ENCODE measurements around the gene RPS3. TPM values are rescaled to one million over a fixed set of nuclear protein-coding genes. Genes with fewer than 3 reads are reported as not detected.

Gene RPS3
- total RNA-seq, 1 experiment from 2014 or later: 4,109 TPM

- intact Hi-C loops (cut with micrococcal nuclease): no loop called here
- no peaks in the 10 kb centered on the region for H3K9me3 ChIP-seq (ENCODE audit: control insufficient read depth in 1 of 2, insufficient read depth in 1 of 2, low read depth in 1 of 2, low read length in 2 of 2)
- no peak overlapping the region for H3K27ac ChIP-seq (ENCODE audit: low read depth, low read length)
- POLR2A ChIA-PET: interaction anchor here (0.8 kb wide), 1 partner anchor 11 kb away, joined by 3 read pairs; no protein-coding TSS in a partner anchor
- no peak overlapping the region for H3K4me2 ChIP-seq (ENCODE audit: low read length)
- CTCF ChIA-PET: no interaction called here
- no TSS peak for BruUV-seq (replicated peaks)
- no peak overlapping the region for H2AFZ ChIP-seq (ENCODE audit: low read depth, low read length, poor library complexity, severe bottlenecking)
- H4K20me1 ChIP-seq (ENCODE audit: insufficient read depth): peaks cover 3% of the 10 kb centered on the region; the same call in 1 of the 2 replicates
- H3K9me2 ChIP-seq (ENCODE audit: insufficient read depth): no peaks in the 10 kb centered on the region
- H3K27me3 ChIP-seq (ENCODE audit: insufficient read depth, low read length): no peaks in the 10 kb centered on the region
- peaks cover 0 to 8% of the 10 kb centered on the region in 2 experiments for H3K36me3 ChIP-seq (ENCODE audit: control insufficient read depth in 1 of 2, insufficient read depth in 2 of 2, low read length in 2 of 2)
- DNase-seq (ENCODE audit: low read depth, low spot score): no peak
- H3K4me3 ChIP-seq (replicated peaks in 1 of 2; ENCODE audit: low read depth in 1 of 2, low read length in 2 of 2): no peak overlapping the region
- no peaks in the 10 kb centered on the region; the same call in 1 of the 2 replicates for H3K79me2 ChIP-seq (ENCODE audit: insufficient read depth, low read length)
- no peak for ATAC-seq
- RAD21 ChIA-PET (ENCODE audit: low non-redundant PET in 1 of 2, low total read pairs in 2 of 2, uncharacterized antibody in 2 of 2, unreplicated experiment in 2 of 2): no interaction called here
- H3K9ac ChIP-seq (ENCODE audit: low read length): no peak overlapping the region
- H3K4me1 ChIP-seq (ENCODE audit: control insufficient read depth in 1 of 2, insufficient read depth in 2 of 2, low read length in 2 of 2): no peaks in the 10 kb centered on the region; a peak in 1 of 4 replicates
- TF ChIP-seq SP1 (IDR thresholded peaks at IDR 0.05; ENCODE audit: low read depth) (no peak), ELF1 (IDR thresholded peaks at IDR 0.05; ENCODE audit: borderline replicate concordance, low read depth) (no peak), MAX (IDR thresholded peaks at IDR 0.05) (no peak), SIN3A (IDR thresholded peaks at IDR 0.05; ENCODE audit: low read depth) (no peak)
These were observed 23.2 kb downstream of the RPS3 start for GRCh38 chr11:75422248-75423231.

- POLR2A ChIA-PET: interaction anchor here (0.8 kb wide), 1 partner anchor 12 kb away, joined by 3 read pairs; no protein-coding TSS in a partner anchor
These were observed 24.4 kb downstream of the RPS3 start for GRCh38 chr11:75423721-75424120.

More at GRCh38 chr11:75423721-75424120, 24.4 kb downstream of the RPS3 start:
- Histone ChIP-seq H3K79me2 (ENCODE audit: insufficient read depth, low read length) (no peaks in the 10 kb centered on the region), H3K9me3 (ENCODE audit: control insufficient read depth in 1 of 2, insufficient read depth in 1 of 2, low read depth in 1 of 2, low read length in 2 of 2) (no peaks in the 10 kb centered on the region), H3K27me3 (ENCODE audit: insufficient read depth, low read length) (no peaks in the 10 kb centered on the region), H4K20me1 (ENCODE audit: insufficient read depth) (no peaks in the 10 kb centered on the region), H3K4me1 (ENCODE audit: control insufficient read depth in 1 of 2, insufficient read depth in 2 of 2, low read length in 2 of 2) (no peaks in the 10 kb centered on the region; a peak in 1 of 4 replicates), H2AFZ (ENCODE audit: low read depth, low read length, poor library complexity, severe bottlenecking) (no peak overlapping the region), H3K4me2 (ENCODE audit: low read length) (no peak overlapping the region), H3K36me3 (ENCODE audit: control insufficient read depth in 1 of 2, insufficient read depth in 2 of 2, low read length in 2 of 2) (peaks cover 0 to 8% of the 10 kb centered on the region in 2 experiments), H3K4me3 (replicated peaks in 1 of 2; ENCODE audit: low read depth in 1 of 2, low read length in 2 of 2) (no peak overlapping the region), H3K9me2 (ENCODE audit: insufficient read depth) (no peaks in the 10 kb centered on the region), H3K9ac (ENCODE audit: low read length) (no peak overlapping the region), H3K27ac (ENCODE audit: low read depth, low read length) (no peak overlapping the region)
- no TSS peak for BruUV-seq (replicated peaks)
- CTCF ChIA-PET: no interaction called here
- RAD21 ChIA-PET (ENCODE audit: low non-redundant PET in 1 of 2, low total read pairs in 2 of 2, uncharacterized antibody in 2 of 2, unreplicated experiment in 2 of 2): no interaction called here
- DNase-seq (ENCODE audit: low read depth, low spot score) (no peak), ATAC-seq (no peak)
- intact Hi-C loops (cut with micrococcal nuclease): no loop called here
- TF ChIP-seq EGR1 (IDR thresholded peaks at IDR 0.05; ENCODE audit: low read depth) (no peak), CTCF (IDR thresholded peaks at IDR 0.05 in 2 of 3, conservative IDR thresholded peaks at IDR 0.05 in 1 of 3; ENCODE audit: borderline replicate concordance in 1 of 3, insufficient read depth in 1 of 3, low read depth in 2 of 3, low read length in 2 of 3) (no peak)
